HL-60 (cell line): ENCODE results near the gene SMOC2.

Experiments
- CTCF ChIP-seq: IDR thresholded peaks from one replicate; pipeline ENCODE4 v1.5.1; 2011; ENCODE audit warnings: low read length, control low read depth, inconsistent platforms; ENCODE audit not compliant: insufficient read depth
- GABPA ChIP-seq: IDR thresholded peaks from 2 replicates; pipeline ENCODE4 v1.6.1; 2012; ENCODE audit warnings: low read depth
- POLR2AphosphoS5 ChIP-seq: IDR thresholded peaks from 2 replicates; pipeline ENCODE4 v1.6.1; 2012; ENCODE audit warnings: low read depth
- TF ChIP-seq, protein P1 (sequence below): IDR thresholded peaks from 2 replicates; pipeline ENCODE4 v1.6.1; 2012; ENCODE audit warnings: low read depth; ENCODE audit not compliant: insufficient replicate concordance

- TF ChIP-seq CTCF = no peak
- TF ChIP-seq POLR2AphosphoS5 = no peak
- TF ChIP-seq GABPA = no peak
- TF ChIP-seq, protein P1, sequence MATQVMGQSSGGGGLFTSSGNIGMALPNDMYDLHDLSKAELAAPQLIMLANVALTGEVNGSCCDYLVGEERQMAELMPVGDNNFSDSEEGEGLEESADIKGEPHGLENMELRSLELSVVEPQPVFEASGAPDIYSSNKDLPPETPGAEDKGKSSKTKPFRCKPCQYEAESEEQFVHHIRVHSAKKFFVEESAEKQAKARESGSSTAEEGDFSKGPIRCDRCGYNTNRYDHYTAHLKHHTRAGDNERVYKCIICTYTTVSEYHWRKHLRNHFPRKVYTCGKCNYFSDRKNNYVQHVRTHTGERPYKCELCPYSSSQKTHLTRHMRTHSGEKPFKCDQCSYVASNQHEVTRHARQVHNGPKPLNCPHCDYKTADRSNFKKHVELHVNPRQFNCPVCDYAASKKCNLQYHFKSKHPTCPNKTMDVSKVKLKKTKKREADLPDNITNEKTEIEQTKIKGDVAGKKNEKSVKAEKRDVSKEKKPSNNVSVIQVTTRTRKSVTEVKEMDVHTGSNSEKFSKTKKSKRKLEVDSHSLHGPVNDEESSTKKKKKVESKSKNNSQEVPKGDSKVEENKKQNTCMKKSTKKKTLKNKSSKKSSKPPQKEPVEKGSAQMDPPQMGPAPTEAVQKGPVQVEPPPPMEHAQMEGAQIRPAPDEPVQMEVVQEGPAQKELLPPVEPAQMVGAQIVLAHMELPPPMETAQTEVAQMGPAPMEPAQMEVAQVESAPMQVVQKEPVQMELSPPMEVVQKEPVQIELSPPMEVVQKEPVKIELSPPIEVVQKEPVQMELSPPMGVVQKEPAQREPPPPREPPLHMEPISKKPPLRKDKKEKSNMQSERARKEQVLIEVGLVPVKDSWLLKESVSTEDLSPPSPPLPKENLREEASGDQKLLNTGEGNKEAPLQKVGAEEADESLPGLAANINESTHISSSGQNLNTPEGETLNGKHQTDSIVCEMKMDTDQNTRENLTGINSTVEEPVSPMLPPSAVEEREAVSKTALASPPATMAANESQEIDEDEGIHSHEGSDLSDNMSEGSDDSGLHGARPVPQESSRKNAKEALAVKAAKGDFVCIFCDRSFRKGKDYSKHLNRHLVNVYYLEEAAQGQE = no peak
Observed at GRCh38 chr6:168524571-168525001, 83.6 kb downstream of the SMOC2 start.
